Stimulated activated CD4-positive, alpha-beta T cell treated with anti-CD3 and anti-CD28 coated beads, Interleukin-1b, Interleukin-23, amount 100 ng/mL, for 24 hours (primary cell): ENCODE data around the gene GAD1.

Experiments
- DNase-seq, 4 experiments: peaks; one replicate each; pipeline ENCODE4 v3.0.0-alpha.2; 2020; ENCODE audit warnings: low read depth in 4 of 4, low spot score in 1 of 4

Gene GAD1

GRCh38 chr2:170817093-170818035 is 677 bp downstream of the GAD1 start:
- no peak for DNase-seq

GRCh38 chr2:170818036-170818751 is 1.5 kb downstream of the GAD1 start:
- DNase-seq: no peak

DNA sequence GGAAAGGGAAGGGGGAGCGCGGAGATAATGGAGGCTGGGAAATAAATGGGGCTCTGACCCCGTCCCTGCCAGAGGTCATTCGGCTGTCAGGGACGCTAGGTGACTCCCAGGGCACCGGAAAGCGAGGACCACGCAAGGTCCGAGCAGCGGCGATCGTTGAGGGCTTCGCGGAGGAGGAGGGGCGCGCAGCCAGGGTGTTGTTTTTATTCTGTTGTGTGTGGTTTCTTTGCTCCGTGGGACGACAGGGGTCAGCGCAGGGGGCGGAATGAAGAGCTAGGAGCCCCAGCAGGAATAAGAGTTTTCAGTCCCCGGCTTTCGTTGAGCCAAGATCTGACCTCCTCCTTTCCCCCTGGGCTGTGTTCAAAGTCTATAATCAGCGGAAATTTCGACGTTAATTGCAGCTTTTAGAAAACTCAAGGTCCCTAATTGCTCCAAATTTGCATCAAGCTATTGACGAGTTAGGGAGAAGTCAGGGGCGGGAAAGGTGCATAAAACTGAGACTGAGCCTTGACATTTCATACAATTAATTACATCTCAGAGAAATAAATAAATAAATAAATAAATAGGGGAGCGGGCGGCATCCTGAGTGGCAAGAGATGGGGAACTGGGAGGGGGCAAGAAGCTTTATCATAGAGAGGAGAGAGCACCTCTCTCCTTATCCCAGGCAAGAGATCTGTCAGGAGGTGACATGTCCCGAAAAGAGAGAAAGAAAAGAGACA is 2.2 kb downstream of the GAD1 start:
- DNase-seq: no peak

DNA sequence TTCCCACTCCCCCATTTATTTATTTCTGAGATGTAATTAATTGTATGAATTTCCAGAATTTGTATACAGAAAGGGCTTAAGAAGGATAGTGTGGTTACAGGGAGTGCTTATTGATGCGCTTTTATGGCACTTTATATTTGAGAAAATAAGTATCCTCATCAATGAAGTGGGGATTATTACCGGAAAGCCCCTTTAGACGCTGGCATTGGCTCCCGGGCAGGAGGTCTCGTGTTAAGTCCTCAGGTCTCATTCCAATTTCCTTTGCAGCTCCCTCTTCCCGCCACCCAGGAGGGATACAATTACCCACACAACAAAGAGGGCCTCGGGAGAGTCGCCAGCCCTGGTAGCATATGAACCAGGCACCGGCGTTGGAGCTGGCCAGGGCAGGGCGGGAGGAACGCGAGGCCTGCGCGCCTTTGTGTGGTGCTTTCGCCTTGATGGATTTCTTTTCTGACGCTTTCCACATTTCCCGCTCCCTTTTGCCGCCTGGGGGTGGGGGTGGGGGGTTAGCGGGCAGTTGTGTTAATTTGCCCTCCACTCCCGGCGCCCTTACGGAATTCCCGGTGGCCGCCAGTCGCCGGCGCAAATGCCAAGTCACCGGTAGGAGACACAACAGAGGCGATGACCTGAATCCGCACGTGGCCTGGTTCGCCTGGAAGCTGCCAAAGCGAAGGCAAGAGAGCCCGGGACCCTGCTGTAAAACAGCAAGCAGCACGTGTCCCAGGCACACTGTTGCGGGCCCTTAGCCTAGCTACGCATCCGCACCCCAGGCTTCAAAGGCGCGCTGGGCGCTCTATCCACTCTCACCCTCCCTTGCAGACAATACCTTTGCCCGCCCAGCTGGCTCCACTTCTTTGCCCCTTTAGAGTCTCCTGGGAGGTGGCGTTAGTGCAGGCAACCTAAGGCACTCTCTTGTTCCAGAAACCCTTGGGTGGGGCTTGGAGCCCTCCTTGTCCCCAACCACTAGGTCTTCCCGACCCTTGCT is 3.3 kb downstream of the GAD1 start:
- DNase-seq: no peak

- DNase-seq: no peak
These were observed 4.3 kb downstream of the GAD1 start for GRCh38 chr2:170820757-170821530.

GRCh38 chr2:170821531-170822289 is 5.0 kb downstream of the GAD1 start:
- DNase-seq: no peak

GRCh38 chr2:170822290-170823087 is 5.8 kb downstream of the GAD1 start:
- no peak for DNase-seq

- DNase-seq: no peak
These were observed 6.6 kb downstream of the GAD1 start for GRCh38 chr2:170823088-170823897.

- no peak for DNase-seq
These were observed 7.2 kb downstream of the GAD1 start for GRCh38 chr2:170823898-170824215.

DNA sequence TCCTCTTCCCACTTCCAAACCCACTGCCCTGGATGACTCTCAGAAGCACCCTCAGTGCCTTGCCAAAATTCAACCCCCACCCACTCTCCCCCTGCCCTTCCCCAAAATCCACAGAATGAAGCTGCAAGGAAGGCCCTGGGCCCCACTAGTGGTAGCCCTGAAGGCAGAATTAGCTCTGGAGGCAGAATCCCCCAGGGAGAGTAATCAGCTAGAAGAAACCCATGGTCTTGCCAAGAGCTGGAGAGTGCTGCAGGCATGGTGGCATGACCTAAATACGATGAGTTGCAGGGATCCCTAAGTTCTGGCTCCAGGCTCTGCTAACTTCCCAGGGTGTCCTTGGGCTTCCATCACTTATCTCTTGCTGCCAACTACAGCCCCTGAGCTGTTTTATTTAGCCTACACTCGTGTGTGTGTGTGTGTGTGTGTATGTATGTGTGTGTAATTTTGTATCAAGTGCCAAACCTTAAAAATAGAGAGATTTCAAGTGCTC is 7.9 kb downstream of the GAD1 start:
- no peak for DNase-seq

DNA sequence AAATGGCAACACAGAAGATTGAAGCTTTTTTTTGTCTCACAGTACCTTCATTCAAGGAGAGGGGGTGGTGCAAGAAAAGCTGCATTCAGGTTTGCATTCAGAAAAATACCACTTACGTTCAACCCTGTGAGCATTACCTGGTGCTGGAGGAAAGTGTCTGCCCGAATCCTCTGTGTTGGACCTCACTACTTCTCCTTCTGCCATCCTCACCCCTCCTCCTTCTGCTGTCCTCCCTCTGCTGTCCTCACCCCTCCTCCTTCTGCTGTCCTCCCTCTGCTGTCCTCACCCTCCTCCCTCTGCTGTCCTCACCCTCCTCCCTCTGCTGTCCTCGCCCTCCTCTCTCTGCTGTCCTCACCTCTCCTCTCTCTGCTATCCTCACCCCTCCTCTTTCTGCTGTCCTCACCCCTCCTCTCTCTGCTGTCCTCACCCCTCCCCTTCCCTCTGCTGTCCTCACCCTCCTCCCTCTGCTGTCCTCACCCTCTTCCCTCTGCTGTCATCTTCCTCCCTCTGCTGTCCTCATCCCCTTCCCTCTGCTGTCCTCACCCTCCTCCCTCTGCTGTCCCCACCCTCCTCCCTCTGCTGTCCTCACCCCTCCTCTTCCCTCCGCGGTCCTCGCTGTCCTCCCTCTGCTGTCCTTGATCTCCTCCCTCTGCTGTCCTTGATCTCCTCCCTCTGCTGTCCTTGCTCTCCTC is 11.3 kb downstream of the GAD1 start:
- no peak for DNase-seq

DNA sequence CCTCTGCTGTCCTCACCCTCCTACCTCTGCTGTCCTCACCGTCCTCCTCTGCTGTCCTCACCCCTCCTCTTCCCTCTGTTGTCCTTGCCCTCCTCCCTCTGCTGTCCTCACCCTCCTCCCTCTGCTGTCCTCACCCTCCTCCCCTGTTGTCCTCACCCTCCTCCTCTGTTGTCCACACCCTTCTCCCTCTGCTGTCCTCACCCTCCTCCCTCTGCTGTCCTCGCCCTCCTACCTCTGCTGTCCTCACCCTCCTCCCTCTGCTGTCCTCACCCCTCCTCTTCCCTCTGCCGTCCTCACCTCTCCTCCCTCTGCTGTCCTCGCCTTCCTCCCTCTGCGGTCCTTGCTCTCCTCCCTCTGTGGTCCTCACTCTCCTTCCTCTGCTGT is 11.8 kb downstream of the GAD1 start:
- no peak for DNase-seq

GRCh38 chr2:170829036-170829435 is 12.3 kb downstream of the GAD1 start:
- no peak for DNase-seq

DNA sequence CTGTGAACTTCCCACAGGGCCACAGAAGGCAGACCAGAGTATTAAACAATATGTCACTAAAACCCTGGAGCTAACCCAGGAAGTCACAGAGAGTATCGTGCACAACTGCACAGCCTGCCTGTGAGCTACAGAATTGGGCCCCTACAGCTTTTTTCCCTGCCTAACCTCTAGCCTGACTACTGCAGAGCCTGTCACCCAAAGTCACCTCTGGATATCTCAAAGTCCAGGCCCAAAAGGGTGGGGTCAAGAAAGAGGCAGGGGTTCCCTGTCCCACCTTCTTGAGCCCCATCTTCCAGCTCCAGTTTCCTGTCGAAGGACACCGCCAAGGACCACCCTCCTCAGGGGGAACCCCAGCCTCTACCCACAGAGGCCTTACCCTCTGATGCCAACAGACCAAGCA is 13.5 kb downstream of the GAD1 start:
- no peak for DNase-seq

DNA sequence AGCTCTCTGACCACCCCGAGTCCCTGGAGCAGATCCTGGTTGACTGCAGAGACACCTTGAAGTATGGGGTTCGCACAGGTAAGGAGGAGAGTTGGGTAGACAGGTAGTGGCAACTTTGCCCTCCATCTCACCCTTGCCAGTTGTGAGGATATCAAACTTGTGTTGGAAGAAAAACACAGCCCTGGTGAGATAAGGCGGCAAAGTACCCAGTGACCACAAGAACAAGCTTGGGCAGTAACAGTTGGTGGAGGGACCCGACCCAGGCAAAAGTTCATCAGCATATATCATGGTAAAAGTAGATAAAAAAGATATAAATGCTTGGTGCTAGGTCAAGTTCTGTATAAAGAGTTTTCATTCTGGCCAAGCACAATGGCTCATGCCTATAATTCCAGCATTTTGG is 14.4 kb downstream of the GAD1 start:
- no peak for DNase-seq

- no peak for DNase-seq
These were observed 19.3 kb downstream of the GAD1 start for GRCh38 chr2:170836027-170836426.

DNA sequence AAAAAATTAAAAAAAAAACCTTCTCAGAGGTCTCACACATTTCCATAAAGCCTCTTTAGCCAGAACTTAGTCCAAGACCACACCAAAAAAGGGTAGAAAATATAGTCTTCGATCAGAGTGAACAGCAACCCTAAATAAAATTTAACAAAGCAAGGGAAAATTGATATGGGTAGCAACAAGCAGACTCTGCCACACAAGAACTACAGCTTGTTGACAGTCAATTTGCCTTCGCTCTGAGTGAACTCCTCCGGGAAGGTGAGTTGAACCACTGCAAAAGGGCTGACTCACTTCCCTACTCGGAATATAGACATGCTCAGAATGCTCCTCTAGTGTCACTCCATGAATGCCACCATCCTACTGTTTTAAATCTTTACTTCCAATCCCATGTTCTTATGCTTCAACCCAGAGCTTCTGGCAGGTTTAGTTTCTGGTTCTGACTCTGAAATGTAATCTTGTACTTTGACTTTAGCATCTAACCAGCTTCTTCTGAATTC is 24.1 kb downstream of the GAD1 start:
- no peak for DNase-seq
